OCI-LY3 (cell line): Measurements from ENCODE around the gene FANCE.

Source experiments
- CTCF ChIP-seq: fragments of 200-600, 300-600 bp; sonication (generic); IDR thresholded peaks from 2 replicates; pipeline ENCODE4 v1.5.1; 2014; ENCODE audit warnings: antibody characterized with exemption, low read length, low read depth
- EZH2phosphoT487 ChIP-seq: fragments of 200-600 bp; shearing (Covaris generic); IDR thresholded peaks from 2 replicates; pipeline ENCODE4 v1.6.1; 2018; ENCODE audit warnings: antibody characterized with exemption, mixed run types, low read depth

- TF ChIP-seq EZH2phosphoT487, result no peak
- TF ChIP-seq CTCF, result no peak
These were observed 18.6 kb downstream of the FANCE start for GRCh38 chr6:35470663-35471120.
